ENCODE data around the gene GID4.

The GID4 gene

GRCh38 chr17:18017958-18018357 lies 21.2 kb upstream of the GID4 start:
- DNase-seq (ENCODE audit: low read depth) = no peak

DNA sequence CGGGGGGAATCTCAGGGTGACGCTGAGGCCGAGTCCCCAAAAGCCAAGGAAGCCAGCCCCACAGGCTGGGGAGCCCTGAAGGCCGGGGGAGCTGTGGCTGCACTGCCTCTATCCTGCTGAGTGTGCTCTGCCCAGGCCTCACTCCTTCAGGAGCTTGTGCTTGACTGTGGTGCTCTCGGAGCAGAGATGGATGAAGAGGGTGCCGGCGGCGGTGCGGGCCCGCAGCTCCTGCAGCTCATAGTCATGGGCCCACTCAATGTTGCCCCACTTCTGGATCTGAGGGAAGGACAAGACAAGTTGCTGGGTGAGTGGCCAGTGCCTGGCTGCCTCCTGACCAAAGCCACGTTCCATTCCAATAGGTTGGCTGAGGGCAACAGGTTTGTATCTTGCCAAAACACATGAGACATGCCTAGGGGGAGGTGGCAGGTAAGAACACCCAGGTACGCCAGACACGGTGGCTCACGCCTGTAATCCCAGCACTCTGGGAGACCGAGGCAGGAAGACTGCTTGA lies 20.7 kb upstream of the GID4 start:
- no peak for DNase-seq (ENCODE audit: low read depth)

DNA sequence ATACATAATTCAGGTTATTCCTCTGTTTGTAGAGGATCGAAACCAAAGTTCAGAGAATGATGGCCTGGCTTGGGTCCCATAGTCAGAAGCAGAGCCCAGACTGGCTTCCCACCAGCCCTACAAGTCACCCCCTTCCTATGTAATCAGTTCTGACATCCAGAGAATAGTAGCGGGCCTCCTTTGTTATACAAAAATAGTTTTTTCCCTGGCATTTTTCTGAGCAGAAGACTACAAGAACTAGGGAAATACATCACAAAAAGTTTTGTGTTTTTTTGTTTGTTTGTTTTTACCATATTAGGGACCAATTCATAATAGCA lies 19.4 kb upstream of the GID4 start:
- DNase-seq (ENCODE audit: low read depth) = no peak

DNA sequence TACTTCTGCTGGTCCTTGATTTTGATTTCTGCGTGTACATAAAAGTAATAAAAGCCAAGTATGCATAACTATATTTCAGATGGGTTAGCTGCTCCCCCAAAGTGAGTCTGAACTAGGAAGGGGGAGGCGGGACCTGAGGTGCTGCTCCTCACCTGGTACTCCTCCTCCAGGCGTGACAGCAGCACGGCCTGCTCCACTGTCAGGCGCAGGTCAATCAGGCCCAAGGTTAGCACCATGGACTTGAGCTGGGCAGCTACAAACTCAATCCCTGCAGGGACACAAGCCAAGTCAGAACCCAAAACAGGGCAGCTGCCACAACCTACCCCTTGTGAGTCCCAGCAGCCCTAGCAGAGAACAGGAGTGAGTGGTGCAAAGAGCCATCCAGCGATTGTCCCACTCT lies 18.2 kb upstream of the GID4 start:
- no peak for DNase-seq (ENCODE audit: low read depth)

- DNase-seq (ENCODE audit: low read depth) = no peak
Observed at GRCh38 chr17:18021372-18021771, 17.8 kb upstream of the GID4 start.

- no peak for DNase-seq (ENCODE audit: low read depth)
Observed at GRCh38 chr17:18025241-18025944, 13.8 kb upstream of the GID4 start.

- DNase-seq (ENCODE audit: low read depth) = no peak
Observed at GRCh38 chr17:18025945-18026776, 13.0 kb upstream of the GID4 start.

DNA sequence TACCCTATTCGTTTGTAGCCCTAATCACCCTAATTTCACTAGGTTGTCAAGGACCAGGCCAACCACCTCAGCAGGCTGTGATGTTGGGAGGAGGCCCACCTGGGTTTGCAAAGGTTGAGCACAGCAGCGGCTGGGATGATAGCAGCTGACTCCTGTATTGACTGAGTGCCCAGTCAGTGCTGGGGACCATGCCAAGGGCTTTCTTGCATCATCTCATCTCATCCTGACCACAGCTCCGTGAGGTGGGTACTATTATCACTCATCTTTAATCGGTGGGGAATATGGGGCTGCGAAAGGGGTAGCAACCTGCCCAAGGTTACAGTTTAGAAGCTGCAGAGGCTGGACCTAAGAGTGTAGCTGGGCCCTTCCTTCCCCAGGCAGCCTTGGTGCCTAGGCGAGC lies 11.9 kb upstream of the GID4 start:
- DNase-seq (ENCODE audit: low read depth) = no peak

DNA sequence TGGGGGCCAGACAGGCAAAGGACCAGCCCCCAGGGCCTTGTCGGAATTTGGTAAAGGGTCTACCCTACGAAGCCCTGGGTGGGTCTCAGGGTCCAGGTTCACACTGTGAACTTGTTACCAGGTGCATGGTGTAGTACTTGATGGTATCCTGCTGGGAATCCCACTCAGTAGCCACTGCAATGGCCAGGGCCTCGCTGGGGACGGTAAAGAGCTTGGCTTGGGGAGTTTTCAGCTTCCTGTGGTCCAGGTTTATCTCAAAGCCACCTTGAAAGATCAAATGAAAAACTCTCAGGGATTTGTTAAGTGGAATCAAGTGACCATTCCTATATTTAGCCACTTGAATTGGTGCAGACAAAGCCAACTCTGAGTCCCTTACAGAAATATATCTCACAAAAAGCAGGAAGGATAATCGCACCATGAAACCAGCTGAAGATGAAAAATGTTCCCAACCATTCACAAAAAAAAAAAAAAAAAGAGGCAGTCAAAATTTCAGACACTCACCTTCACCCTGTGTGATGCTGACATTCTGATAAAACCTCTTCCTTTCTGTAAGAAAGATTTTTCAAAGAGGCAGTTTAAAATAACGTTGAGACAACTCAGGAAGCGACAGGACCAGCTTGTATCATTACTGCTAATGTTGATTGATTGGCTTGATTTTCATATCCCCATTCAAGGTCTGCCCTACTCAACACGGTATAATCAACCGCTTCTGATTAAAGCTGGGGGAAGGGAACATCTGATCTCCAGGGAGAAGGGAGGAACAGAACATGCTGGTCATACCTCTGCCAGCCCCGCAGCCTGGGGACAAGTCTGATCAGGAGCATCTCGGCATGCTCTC lies 10.9 kb upstream of the GID4 start:
- no peak for DNase-seq (ENCODE audit: low read depth)

- DNase-seq (ENCODE audit: low read depth) = no peak
Observed at GRCh38 chr17:18028952-18029540, 10.2 kb upstream of the GID4 start.

GRCh38 chr17:18031955-18032354 lies 7.3 kb upstream of the GID4 start:
- DNase-seq (ENCODE audit: low read depth) = no peak

GRCh38 chr17:18033442-18034099 lies 5.6 kb upstream of the GID4 start:
- no peak for DNase-seq (ENCODE audit: low read depth)

DNA sequence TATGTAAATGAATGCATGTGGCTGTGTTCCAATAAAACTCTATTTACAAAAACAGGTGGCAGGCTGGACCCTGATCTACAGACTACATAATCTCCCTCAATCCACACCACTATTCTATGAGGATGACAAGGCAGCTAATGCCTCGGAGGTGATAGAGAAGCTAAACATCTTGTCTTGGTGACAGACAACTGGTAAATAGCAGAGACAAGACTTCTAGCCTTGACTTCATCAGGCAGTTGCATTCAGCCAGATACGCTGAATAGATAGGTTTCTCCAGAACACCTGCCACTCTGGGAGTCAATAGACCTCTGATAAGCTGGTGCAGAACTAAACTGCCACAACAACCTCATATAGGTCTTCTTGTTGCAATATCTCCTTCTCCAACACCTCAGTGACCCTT lies 3.5 kb upstream of the GID4 start:
- no peak for DNase-seq (ENCODE audit: low read depth)

GRCh38 chr17:18037486-18037885 lies 1.7 kb upstream of the GID4 start:
- no peak for DNase-seq (ENCODE audit: low read depth)

GRCh38 chr17:18038149-18038850 lies 908 bp upstream of the GID4 start:
- peak; percentile 4 for DNase-seq (ENCODE audit: low read depth)

DNA sequence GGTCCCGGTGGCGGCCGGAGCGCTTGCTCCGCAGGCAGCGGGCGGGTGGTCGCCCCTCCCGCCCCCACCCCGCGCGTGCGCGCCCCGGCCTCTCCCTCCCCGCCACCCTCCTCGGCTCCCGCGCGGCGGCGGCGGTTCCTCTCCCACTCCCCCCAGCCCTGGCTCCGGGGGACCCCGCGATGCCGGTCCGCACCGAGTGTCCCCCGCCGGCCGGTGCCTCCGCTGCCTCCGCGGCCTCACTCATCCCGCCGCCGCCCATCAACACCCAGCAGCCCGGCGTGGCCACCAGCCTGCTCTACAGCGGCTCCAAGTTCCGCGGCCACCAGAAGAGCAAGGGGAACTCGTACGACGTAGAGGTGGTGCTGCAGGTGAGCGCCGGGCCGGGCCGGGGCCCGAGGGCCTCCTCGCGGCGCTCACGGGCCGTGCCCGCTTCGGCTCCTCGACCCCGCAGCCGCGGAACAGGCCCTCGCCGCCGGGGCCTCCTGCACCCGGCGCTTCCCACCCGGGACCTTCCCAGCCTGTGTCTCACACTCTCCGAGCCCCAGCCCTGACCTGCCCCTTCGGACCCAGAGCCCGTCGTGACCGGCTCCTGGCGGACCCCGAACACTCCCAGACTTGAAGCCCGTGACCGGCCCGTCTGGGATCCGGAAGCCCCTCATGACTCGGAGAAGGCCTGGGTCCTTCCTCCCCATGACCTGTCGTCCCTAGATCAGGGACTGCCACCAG lies 490 bp downstream of the GID4 start:
- DNase-seq (ENCODE audit: low read depth) = no peak

GRCh38 chr17:18040261-18040858 lies 1.2 kb downstream of the GID4 start:
- DNase-seq (ENCODE audit: low read depth) = no peak

DNA sequence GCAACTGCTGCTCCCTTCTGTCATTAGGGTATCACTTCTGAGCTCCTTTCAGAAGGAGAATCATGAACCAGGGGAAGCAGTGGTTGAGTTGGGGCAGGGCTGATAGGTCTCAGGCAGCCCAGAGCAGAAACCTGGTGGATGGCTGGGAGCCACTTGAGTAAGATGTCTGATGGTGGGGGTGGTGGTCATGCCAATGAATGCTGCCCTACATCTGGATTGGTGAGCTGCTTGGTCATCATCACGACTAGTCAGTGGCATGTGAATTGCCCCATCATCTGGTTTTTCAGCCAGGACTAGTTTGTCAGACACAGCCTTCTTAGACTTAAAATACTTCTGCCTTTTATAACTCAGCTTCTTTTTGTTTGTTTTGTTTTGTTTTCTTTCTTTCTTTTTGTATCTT lies 2.6 kb downstream of the GID4 start:
- DNase-seq (ENCODE audit: low read depth) = no peak

GRCh38 chr17:18042983-18043382 lies 3.8 kb downstream of the GID4 start:
- DNase-seq (ENCODE audit: low read depth) = no peak

DNA sequence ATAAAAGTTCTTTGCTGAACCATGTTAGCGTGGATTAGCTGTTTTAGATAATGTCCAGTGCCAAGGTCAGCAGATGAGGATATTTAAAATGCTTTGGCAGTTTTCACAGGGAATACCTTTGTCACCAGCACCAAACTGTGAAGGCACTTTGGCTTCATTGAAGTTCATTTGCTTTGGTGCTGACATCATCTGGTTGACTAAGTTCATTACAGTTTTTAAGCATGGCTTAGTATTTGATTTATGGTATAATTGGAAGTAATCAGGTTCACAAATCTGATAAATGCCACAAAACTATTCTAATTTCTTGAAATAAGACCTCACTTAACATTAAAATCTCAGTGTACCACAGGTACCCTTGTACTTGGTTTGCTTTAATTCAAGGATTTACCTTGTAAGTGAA lies 4.3 kb downstream of the GID4 start:
- DNase-seq (ENCODE audit: low read depth) = no peak

All from stimulated activated CD8-positive, alpha-beta memory T cell treated with anti-CD3 and anti-CD28 coated beads, Interleukin-12 subunit alpha, Interleukin-12 subunit beta, amount 100 ng/mL, for 4 hours (primary cell).